ENCODE data around the gene CACNA1C.

DNA sequence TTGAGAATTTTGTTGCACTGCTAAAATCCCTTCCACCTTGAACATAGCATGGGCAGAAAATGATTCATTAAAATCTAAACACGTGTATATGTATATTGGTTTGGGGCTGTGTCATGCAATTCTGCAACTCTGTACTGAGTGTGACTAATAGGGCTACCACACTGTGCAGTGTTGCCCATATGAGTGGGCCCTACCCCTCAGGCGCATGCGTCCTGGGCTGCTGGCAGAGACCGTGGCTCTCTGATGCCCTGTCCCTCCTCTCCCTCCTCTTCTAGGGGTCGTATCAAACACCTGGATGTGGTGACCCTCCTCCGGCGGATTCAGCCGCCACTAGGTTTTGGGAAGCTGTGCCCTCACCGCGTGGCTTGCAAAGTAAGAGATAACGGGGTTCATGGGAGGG is 613.6 kb downstream of the CACNA1C start:
- TF ChIP-seq, protein P1, sequence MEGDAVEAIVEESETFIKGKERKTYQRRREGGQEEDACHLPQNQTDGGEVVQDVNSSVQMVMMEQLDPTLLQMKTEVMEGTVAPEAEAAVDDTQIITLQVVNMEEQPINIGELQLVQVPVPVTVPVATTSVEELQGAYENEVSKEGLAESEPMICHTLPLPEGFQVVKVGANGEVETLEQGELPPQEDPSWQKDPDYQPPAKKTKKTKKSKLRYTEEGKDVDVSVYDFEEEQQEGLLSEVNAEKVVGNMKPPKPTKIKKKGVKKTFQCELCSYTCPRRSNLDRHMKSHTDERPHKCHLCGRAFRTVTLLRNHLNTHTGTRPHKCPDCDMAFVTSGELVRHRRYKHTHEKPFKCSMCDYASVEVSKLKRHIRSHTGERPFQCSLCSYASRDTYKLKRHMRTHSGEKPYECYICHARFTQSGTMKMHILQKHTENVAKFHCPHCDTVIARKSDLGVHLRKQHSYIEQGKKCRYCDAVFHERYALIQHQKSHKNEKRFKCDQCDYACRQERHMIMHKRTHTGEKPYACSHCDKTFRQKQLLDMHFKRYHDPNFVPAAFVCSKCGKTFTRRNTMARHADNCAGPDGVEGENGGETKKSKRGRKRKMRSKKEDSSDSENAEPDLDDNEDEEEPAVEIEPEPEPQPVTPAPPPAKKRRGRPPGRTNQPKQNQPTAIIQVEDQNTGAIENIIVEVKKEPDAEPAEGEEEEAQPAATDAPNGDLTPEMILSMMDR (IDR thresholded peaks at IDR 0.05), result no peak
- TF ChIP-seq EP300 (IDR thresholded peaks at IDR 0.05), result no peak

All from suprapubic skin (tissue), 3 donors.